Activated B cell treated with CpG ODN at 0.5 μM for 24 hours (primary cell): Measurements from ENCODE around the gene BMP2K. TPM values are rescaled to one million over a fixed set of nuclear protein-coding genes. Genes with fewer than 3 reads are reported as not detected.
A peak's percentile ranks its signal among the peaks of the same experiment; 100 is the strongest.

Source experiments
- ATAC-seq: fragments of 200-7000 bp; cut with Tn5 transposase; one replicate; pipeline ENCODE4 v1.10.0; 2021; ENCODE audit warnings: low read depth, mild to moderate bottlenecking, moderate library complexity
- CTCF ChIA-PET: fragments of 350-600 bp; sonication (Branson Sonifier 250); formaldehyde crosslinking; loops from one replicate; lab custom pipeline; 2021; ENCODE audit warnings: antibody characterized with exemption; lab: Charles Lee
- POLR2A ChIA-PET: fragments of 350-600 bp; sonication (Branson Sonifier 250); formaldehyde crosslinking; loops from one replicate; lab custom pipeline; 2021; ENCODE audit warnings: antibody characterized with exemption; lab: Charles Lee
- DNase-seq: peaks from one replicate; pipeline ENCODE4 v3.0.0; 2022
- H3K27ac Mint-ChIP-seq: one replicate; pipeline ENCODE4 v1.8.0; 2020; ENCODE audit warnings: mixed read lengths
- H3K27me3 Mint-ChIP-seq: one replicate; pipeline ENCODE4 v1.8.0; 2021; ENCODE audit warnings: mixed read lengths
- H3K36me3 Mint-ChIP-seq: one replicate; pipeline ENCODE4 v1.8.0; 2021; ENCODE audit warnings: low read depth, mixed read lengths
- H3K4me1 Mint-ChIP-seq: one replicate; pipeline ENCODE4 v1.8.0; 2021; ENCODE audit warnings: mixed read lengths
- H3K4me3 Mint-ChIP-seq: one replicate; pipeline ENCODE4 v1.8.0; 2020; ENCODE audit warnings: mild to moderate bottlenecking, mixed read lengths
- H3K9me3 Mint-ChIP-seq: one replicate; pipeline ENCODE4 v1.8.0; 2020; ENCODE audit warnings: mixed read lengths
- intact Hi-C: fragments of 100-400 bp; cut with micrococcal nuclease; formaldehyde crosslinking; loops from one replicate; pipeline ENCODE4 v1.15.1; 2024
- total RNA-seq: library from RNA; stranded (reverse); gene quantifications from 2 replicates; pipeline ENCODE4 v1.2.3, GENCODE V29; 2022
- TF ChIP-seq, protein P1 (sequence below): fragments of 200-600 bp; IDR thresholded peaks from one replicate; pipeline ENCODE4 v1.8.0; 2022; ENCODE audit warnings: antibody characterized with exemption, mild to moderate bottlenecking

The BMP2K gene
- total RNA-seq, 1 donor from 2014 or later: 135 TPM

DNA sequence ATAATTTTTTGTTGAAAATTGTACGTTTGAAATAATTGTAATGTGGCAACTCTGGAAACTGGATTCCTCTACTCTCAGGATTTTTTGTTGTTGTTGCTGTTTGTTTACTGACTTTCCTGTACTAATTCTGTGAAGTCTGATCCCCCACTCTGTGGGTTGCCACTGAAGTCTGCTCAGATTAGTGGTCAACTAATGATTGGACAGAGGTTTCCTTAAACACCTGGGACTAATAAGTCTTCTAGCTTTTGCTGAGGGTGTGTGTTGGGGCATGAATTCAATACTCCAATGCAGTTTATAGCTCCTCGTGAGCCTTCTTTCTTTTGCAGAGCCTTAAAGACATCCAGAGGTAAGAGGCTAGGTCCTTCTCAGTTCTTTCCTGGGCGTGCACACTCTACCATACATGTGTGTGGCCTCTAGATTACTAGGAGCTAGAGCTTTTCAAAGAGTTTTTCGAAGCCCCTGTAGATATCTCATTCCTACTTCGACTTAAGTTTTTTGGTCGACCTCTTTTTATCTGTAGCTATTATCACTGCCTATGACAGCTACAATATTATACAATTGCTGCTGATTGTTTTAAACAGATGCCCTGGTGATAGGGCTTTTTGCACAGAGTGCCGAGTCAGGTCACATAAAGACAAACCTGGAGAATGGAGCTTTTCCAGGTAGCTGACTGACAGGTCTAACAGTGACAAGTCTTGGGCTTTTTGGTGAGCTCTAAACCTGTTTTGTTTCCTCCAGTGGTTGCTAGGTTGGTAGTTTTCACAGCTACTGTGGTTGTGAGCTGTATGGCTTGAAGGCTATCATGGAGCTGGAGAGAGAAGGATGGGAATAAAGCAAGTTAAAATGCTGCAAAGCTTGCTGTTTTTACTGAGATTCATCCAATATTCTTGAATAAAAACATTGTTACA is 34.0 kb downstream of the BMP2K start:
- ChIA-PET POLR2A (interaction anchor here (0.6 to 1.3 kb wide), 3 partner anchors 9 to 157 kb away, joined by 3 read pairs; no protein-coding TSS in a partner anchor), CTCF (no interaction called here)
- no peak overlapping the region for H3K4me3 Mint-ChIP-seq
- ATAC-seq (no peak), DNase-seq (no peak)
- H3K9me3 Mint-ChIP-seq: peaks cover 9% of the 10 kb centered on the region
- TF ChIP-seq, protein P1, sequence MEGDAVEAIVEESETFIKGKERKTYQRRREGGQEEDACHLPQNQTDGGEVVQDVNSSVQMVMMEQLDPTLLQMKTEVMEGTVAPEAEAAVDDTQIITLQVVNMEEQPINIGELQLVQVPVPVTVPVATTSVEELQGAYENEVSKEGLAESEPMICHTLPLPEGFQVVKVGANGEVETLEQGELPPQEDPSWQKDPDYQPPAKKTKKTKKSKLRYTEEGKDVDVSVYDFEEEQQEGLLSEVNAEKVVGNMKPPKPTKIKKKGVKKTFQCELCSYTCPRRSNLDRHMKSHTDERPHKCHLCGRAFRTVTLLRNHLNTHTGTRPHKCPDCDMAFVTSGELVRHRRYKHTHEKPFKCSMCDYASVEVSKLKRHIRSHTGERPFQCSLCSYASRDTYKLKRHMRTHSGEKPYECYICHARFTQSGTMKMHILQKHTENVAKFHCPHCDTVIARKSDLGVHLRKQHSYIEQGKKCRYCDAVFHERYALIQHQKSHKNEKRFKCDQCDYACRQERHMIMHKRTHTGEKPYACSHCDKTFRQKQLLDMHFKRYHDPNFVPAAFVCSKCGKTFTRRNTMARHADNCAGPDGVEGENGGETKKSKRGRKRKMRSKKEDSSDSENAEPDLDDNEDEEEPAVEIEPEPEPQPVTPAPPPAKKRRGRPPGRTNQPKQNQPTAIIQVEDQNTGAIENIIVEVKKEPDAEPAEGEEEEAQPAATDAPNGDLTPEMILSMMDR: no peak
- no peaks in the 10 kb centered on the region for H3K27me3 Mint-ChIP-seq
- intact Hi-C loops: loop anchor here (5.0 kb wide), 1 partner anchor 33 kb away; the partner anchor contains the start of gene BMP2K
- H3K27ac Mint-ChIP-seq: peak overlapping the region; percentile 5
- H3K36me3 Mint-ChIP-seq: peaks cover 34% of the 10 kb centered on the region
- peaks cover 67% of the 10 kb centered on the region for H3K4me1 Mint-ChIP-seq

DNA sequence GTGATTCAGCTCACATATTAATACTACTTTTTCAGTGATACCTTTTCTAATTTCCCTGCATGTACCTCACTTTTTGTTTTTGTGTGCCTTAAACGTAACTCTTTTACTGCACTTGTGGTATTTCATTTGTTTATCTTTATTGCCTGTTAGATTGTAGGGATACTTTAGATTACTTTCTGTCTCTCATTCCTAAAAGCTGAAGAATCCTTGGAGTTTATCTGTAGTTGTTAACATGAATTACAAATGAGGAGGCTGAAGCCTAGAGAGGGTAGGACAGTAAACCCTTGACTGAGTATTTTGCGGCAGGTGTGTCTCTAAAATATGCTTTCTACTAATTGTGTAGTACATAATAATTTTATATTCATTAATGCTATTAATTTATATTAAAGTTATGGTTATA is 34.9 kb downstream of the BMP2K start:
- Mint-ChIP-seq H3K4me3 (no peak overlapping the region), H3K36me3 (peaks cover 35% of the 10 kb centered on the region), H3K9me3 (peaks cover 9% of the 10 kb centered on the region), H3K4me1 (peaks cover 67% of the 10 kb centered on the region), H3K27me3 (no peaks in the 10 kb centered on the region), H3K27ac (no peak overlapping the region)
- ATAC-seq (no peak), DNase-seq (no peak)
- ChIA-PET CTCF (no interaction called here), POLR2A (interaction anchor here (1.3 kb wide), 1 partner anchor 19 kb away, joined by 3 read pairs; no protein-coding TSS in a partner anchor)
- intact Hi-C loops: loop anchor here (5.0 kb wide), 1 partner anchor 34 kb away; the partner anchor contains the start of gene BMP2K
- TF ChIP-seq, protein P1: no peak

DNA sequence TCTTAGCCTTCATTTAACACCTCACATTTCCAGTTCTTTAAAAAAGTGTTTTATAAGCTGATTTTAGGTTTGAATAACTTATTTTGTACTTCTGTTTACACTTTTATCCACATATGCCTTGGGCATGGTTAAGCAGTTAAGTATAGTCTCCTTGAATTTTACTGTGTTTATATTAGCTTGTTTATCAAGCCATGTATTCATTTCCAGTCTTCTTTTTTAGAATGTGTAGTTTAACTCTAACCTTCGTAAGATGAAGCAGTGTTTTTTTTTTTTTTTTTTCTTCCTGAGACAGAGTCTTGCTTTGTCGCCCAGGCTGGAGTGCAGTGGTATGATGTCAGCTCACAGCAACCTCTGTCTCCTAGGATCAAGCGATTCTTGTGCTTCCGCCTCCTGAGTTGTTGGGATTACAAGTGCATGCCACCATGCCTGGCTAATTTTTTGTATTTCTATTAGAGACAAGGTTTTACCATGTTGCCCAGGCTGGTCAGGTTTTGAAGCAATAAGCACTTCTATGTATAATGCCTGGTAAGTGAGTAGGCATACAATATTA is 42.5 kb downstream of the BMP2K start:
- DNase-seq (no peak), ATAC-seq (no peak)
- Mint-ChIP-seq H3K4me3 (no peak overlapping the region), H3K27ac (no peak overlapping the region), H3K9me3 (peaks cover 4% of the 10 kb centered on the region), H3K4me1 (peaks cover 63% of the 10 kb centered on the region), H3K27me3 (no peaks in the 10 kb centered on the region), H3K36me3 (peaks cover 42% of the 10 kb centered on the region)
- TF ChIP-seq, protein P1: no peak
- CTCF ChIA-PET: no interaction called here
- POLR2A ChIA-PET: no interaction called here
- intact Hi-C loops: no loop called here

DNA sequence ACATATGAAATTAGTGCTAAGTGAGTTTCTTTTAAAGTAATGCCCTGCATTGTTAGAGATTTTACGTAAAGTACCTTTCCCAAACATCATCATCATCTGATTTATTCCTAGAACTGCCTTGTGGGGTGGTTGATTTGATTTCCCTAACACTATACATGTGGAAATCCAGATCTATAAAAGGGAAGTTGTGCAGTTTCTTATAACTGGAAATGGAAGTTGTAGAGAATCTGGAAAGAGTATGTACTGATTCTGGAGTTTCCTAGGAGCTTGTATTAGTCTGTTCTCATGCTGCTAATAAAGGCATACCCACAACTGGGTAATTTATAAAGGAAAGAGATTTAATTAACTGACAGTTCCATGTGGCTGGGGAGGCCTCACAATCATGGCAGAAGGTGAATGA is 47.9 kb downstream of the BMP2K start:
- ATAC-seq: no peak
- CTCF ChIA-PET: no interaction called here
- H3K27me3 Mint-ChIP-seq: no peaks in the 10 kb centered on the region
- TF ChIP-seq, protein P1: no peak
- intact Hi-C loops: loop anchor here (1.0 to 5.0 kb wide), 2 partner anchors 9 to 33 kb away; no protein-coding TSS in a partner anchor
- POLR2A ChIA-PET: no interaction called here
- H3K9me3 Mint-ChIP-seq: no peaks in the 10 kb centered on the region
- no peak overlapping the region for H3K4me3 Mint-ChIP-seq
- H3K27ac Mint-ChIP-seq: peak overlapping the region; percentile 30
- H3K4me1 Mint-ChIP-seq: peaks cover 49% of the 10 kb centered on the region
- no peak for DNase-seq
- peaks cover 57% of the 10 kb centered on the region for H3K36me3 Mint-ChIP-seq

DNA sequence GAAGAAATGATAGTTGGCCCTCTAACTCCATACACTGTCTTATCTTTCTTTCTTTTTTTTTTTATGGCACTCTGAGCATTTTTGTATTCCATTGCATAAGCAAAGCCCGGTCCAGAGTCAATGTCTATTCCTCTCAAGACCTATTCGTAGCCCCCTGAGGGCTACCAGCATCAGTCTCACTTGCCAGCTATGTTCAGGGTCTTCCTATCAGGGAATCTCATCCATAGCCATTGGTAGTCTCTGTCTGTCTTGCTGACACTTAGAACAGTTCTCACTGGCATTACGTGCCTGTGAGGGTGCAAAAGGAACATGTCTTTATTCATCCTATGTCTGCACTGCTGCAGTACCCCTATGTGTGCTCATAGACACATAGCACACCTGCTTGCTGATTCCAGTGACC is 51.0 kb downstream of the BMP2K start:
- CTCF ChIA-PET: no interaction called here
- Mint-ChIP-seq H3K9me3 (no peaks in the 10 kb centered on the region), H3K4me3 (no peak overlapping the region), H3K4me1 (peaks cover 31% of the 10 kb centered on the region), H3K27ac (no peak overlapping the region), H3K27me3 (no peaks in the 10 kb centered on the region), H3K36me3 (peaks cover 77% of the 10 kb centered on the region)
- TF ChIP-seq, protein P1: no peak
- DNase-seq (no peak), ATAC-seq (no peak)
- POLR2A ChIA-PET: interaction anchor here (1.0 kb wide), 1 partner anchor 50 kb away, joined by 5 read pairs; the partner anchor contains the start of gene BMP2K
- intact Hi-C loops: no loop called here
